Measurements from ENCODE around the gene SH3BP2.
A peak's percentile ranks its signal among the peaks of the same experiment; 100 is the strongest.

Gene SH3BP2

DNA sequence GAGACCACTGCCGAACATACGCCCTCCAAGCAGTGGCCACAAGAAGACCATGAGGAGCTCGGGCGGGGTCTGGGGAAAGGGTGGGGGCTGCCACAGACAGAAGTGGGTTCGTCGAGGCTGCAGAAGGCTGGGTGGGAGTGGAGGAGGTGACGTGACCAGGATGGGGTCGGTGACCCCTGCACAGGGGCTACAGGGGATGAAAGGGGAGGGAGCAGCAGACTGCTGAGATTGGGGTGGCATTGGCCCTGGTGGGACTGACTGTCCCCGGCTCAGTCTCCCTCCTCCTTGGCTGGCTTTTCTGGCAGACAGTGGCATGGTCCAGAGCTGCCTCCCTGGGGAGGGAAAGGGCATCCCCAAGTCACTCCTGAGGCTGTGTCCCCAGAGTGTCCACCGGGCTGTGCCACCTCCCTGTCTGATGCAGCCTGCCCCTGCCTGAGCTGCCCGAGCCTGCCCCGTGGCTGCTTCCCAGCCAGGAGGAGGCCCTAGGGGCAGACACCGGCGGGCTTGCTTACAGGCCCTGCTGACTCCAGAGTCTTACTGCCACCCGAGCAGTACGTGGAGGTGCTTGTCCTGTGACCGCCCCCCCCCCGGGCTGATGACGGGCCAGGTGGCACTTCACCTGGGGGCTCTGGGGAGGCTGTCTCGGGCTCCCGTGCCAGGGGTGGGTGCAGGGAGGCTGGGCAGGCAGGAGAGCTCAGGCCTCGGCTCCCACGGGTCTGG, 7.2 kb downstream of the SH3BP2 start:
- no peak for DNase-seq (ENCODE audit: low spot score)
- TF ChIP-seq, protein P1, sequence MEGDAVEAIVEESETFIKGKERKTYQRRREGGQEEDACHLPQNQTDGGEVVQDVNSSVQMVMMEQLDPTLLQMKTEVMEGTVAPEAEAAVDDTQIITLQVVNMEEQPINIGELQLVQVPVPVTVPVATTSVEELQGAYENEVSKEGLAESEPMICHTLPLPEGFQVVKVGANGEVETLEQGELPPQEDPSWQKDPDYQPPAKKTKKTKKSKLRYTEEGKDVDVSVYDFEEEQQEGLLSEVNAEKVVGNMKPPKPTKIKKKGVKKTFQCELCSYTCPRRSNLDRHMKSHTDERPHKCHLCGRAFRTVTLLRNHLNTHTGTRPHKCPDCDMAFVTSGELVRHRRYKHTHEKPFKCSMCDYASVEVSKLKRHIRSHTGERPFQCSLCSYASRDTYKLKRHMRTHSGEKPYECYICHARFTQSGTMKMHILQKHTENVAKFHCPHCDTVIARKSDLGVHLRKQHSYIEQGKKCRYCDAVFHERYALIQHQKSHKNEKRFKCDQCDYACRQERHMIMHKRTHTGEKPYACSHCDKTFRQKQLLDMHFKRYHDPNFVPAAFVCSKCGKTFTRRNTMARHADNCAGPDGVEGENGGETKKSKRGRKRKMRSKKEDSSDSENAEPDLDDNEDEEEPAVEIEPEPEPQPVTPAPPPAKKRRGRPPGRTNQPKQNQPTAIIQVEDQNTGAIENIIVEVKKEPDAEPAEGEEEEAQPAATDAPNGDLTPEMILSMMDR (IDR thresholded peaks at IDR 0.05; ENCODE audit: extremely low read depth, insufficient read depth, missing control alignments): no peak
- in situ Hi-C loops (cut with MboI; ENCODE audit: low pct_unique_long_range_greater_than_20kb, low sequenced_read_pairs, unreplicated experiment): no loop called here

DNA sequence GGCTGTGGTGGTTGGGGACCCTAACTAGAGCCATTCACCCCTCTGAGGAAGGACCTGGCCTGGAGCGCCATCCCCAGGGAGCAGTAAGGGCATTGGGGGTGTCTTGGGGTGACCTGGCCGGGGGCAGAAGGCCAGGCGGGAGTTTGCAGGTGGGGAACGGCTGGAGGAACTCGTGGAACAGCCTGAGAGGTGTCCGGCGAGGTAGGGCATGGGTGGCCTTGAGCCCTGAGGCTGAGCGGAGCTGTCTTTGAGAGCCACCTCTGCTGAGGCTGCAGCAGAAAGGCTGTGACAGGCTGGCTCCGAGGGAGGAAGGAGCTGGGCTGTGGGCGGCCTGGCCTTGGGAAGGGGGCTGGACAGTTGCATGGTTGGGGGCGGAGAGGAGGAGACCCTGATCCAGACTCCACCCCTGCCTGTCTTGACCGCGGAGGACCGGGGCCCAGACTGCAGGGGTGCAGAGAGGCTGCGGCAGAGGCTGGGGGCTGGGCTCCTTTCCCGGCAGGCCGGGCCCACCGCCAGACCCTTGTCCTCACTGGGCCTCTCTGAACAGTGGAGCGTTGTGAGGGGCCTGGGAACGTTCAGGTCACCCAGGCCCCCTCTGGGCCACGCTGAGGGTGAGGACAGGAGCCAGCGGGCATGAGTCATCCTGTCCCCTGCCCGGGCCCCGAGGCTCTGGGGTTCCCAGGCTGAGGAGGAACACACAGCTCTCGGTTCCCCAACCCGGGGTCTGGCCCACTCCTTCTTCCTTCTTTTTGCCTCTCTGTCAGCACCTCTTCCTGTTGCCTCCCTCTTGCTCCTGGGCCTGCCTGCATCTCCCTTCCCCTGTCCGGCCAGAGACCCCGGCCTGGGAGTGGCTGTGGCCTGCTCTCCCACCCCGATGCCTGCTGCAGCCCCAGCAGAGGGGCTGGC, 8.1 kb downstream of the SH3BP2 start:
- DNase-seq (ENCODE audit: low spot score): peak; percentile 72
- in situ Hi-C loops (cut with MboI; ENCODE audit: low pct_unique_long_range_greater_than_20kb, low sequenced_read_pairs, unreplicated experiment): no loop called here

DNA sequence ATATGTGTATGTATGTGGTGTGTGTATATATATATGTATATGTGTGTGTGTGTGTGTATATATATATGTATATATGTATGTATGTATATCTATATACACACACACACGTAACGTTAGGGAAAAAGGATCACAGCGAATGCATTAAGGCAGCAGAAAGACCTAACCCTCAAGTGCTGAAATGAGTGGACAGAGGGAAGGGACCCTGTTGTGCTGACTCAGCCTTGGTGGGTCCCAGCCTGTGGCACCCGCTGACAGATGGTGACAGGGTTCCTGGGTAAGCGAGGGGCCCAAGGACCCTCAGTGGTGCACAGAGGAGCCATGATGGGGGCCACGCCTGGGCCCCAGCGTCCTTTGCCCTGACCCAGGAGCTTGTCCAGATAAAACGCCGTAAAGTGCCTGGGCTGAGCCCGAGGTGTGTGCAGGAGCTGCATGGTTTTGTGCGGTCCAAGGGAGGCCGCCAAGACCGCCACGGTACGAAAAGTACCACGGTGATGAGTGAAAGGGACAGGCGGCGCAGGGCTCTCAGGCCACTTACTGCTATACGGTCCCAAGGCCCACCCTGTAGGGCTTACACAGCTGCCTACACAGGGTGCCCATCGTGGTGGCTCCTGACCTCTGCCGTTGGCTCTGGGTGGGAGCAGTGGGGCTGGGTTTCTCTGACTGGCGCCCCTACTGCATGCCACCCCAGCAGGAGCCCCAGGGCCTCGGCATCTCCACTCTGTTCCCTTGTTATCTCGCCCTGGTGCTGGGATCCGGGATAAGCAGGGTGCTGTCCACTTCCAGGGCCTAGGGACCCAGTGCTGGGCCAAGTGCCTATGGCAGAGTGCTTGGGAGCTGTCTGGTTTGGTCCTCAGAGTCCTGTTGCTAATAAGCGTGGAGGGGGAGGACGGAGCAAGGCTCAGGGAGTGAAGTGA, 10.0 kb downstream of the SH3BP2 start:
- TF ChIP-seq, protein P1 (IDR thresholded peaks at IDR 0.05; ENCODE audit: extremely low read depth, insufficient read depth, missing control alignments): no peak
- in situ Hi-C loops (cut with MboI; ENCODE audit: low pct_unique_long_range_greater_than_20kb, low sequenced_read_pairs, unreplicated experiment): no loop called here
- no peak for DNase-seq (ENCODE audit: low spot score)

More for the DNA sequence above, 8.1 kb downstream of the SH3BP2 start:
- TF ChIP-seq, protein P1 (IDR thresholded peaks at IDR 0.05; ENCODE audit: extremely low read depth, insufficient read depth, missing control alignments): no peak

DNA sequence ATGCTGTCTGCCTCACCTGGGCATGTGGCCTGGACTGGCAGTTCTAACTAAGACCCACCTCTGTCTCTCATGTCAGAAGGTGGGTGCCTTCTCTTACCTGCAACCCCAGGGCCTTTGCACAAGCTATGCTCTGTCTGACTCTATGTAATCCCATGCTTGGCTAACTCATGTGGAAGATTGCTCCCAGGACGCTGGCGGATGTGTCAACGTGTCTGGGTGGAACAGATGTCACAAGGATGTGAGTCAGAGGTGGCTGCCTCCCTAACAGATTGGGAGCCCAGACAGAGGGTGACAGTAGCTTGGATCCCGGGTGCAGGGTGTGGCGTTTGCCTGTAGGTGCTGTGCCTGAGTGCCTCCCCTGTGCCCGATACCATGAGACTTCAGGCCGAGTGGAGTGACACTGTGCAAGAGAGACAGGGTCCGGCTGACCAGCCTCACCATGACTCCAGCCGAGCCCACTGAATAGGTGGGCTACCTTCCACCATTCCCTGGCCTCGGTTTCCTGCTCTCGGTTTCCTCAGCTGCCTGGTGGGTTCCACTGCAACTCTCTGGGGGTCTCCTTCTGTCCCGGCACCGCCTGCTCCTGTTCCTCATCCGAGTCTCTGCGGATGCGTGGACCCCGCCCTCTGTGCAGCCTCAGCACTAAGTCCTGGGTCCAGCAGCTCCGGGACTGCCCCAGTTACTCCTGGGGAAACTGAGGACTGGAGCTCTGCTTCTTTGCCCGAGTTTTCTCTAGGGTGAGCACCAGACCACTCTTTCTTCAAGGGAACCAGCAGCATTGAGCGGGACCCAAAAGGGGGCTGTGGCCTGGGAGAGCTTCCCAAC, 11.0 kb downstream of the SH3BP2 start:
- DNase-seq (ENCODE audit: low spot score): no peak
- in situ Hi-C loops (cut with MboI; ENCODE audit: low pct_unique_long_range_greater_than_20kb, low sequenced_read_pairs, unreplicated experiment): no loop called here

DNA sequence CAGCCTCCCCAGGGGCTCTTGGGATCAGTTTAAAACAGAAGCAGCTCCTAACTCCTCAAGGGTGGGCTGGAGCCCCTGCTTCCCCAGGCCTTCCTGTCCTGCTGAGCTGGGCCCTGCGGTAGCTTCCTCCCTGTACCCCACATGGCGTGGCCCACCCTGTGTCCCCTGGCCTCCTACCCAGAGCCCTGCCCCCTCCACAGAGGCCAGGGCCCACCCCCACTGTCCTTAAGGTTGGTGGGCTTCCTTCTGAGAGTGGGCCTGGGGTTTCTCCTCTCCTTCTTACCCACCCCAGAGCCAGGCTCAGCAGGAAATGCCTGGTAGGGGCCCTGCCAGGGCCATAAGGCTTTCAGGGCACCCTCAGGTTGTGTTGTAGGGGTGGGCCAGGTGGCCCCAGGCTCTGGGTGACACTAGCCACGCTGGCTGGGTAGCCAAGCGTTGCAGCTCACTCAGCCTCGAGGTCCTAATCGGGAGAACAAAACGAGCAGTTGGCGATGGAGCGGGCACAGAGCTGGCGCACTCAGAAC, 11.6 kb downstream of the SH3BP2 start:
- no peak for DNase-seq (ENCODE audit: low spot score)
- in situ Hi-C loops (cut with MboI; ENCODE audit: low pct_unique_long_range_greater_than_20kb, low sequenced_read_pairs, unreplicated experiment): no loop called here
- TF ChIP-seq, protein P1 (IDR thresholded peaks at IDR 0.05; ENCODE audit: extremely low read depth, insufficient read depth, missing control alignments): no peak

More for the DNA sequence above, 11.0 kb downstream of the SH3BP2 start:
- TF ChIP-seq, protein P1 (IDR thresholded peaks at IDR 0.05; ENCODE audit: extremely low read depth, insufficient read depth, missing control alignments): no peak

Measured in GM13977 (cell line).